HEK293T (cell line): Measurements from ENCODE around the gene OPHN1.

Experiments
- CTCF ChIA-PET: fragments of 350-600 bp; formaldehyde crosslinking; extraction: SDS; loops from one replicate; lab custom pipeline; 2021; ENCODE audit warnings: antibody characterized with exemption, inconsistent platforms; lab: Yijun Ruan, JAX
- POLR2A ChIA-PET: fragments of 350-600 bp; formaldehyde crosslinking; extraction: SDS; loops from one replicate; lab custom pipeline; 2020; ENCODE audit warnings: antibody characterized with exemption, inconsistent platforms; lab: Yijun Ruan, JAX
- DNase-seq: peaks from one replicate; pipeline ENCODE4 v3.0.0; 2012; ENCODE audit warnings: mixed read lengths; ENCODE audit errors: extremely low spot score
- ARNT ChIP-seq: fragments of 450-650 bp; IDR thresholded peaks from 2 replicates; pipeline ENCODE4 v1.6.1; 2017; ENCODE audit warnings: mild to moderate bottlenecking
- BHLHE40 ChIP-seq: fragments of 450-650 bp; IDR thresholded peaks from 2 replicates; pipeline ENCODE4 v1.6.1; 2016; ENCODE audit warnings: mild to moderate bottlenecking, moderate library complexity, borderline replicate concordance
- CTBP1 ChIP-seq: fragments of 450-650 bp; IDR thresholded peaks from 2 replicates; pipeline ENCODE4 v1.6.1; 2016; ENCODE audit warnings: borderline replicate concordance
- ELF4 ChIP-seq: fragments of 450-650 bp; IDR thresholded peaks from 2 replicates; pipeline ENCODE4 v1.6.1; 2017; ENCODE audit warnings: antibody characterized with exemption
- FOXA1 ChIP-seq: fragments of 450-650 bp; IDR thresholded peaks from 2 replicates; pipeline ENCODE4 v1.6.1; 2016; ENCODE audit warnings: mild to moderate bottlenecking
- FOXK2 ChIP-seq: fragments of 450-650 bp; IDR thresholded peaks from 2 replicates; pipeline ENCODE4 v1.6.1; 2016; ENCODE audit warnings: mild to moderate bottlenecking
- FOXM1 ChIP-seq: fragments of 450-650 bp; IDR thresholded peaks from 2 replicates; pipeline ENCODE4 v1.6.1; 2017; ENCODE audit warnings: mild to moderate bottlenecking, borderline replicate concordance
- HDGF ChIP-seq: fragments of 450-650 bp; IDR thresholded peaks from 2 replicates; pipeline ENCODE4 v1.6.1; 2017; ENCODE audit warnings: antibody characterized with exemption, borderline replicate concordance
- L3MBTL2 ChIP-seq: fragments of 450-650 bp; conservative IDR thresholded peaks from 2 replicates; pipeline ENCODE4 v1.6.1; 2016; ENCODE audit warnings: mild to moderate bottlenecking
- LEF1 ChIP-seq: fragments of 450-650 bp; IDR thresholded peaks from 2 replicates; pipeline ENCODE4 v1.6.1; 2017; ENCODE audit warnings: mild to moderate bottlenecking, borderline replicate concordance
- NFRKB ChIP-seq: fragments of 450-650 bp; IDR thresholded peaks from 2 replicates; pipeline ENCODE4 v1.6.1; 2016; ENCODE audit warnings: mild to moderate bottlenecking, moderate library complexity
- SP1 ChIP-seq: fragments of 450-650 bp; IDR thresholded peaks from 2 replicates; pipeline ENCODE4 v1.6.1; 2017
- SUZ12 ChIP-seq: fragments of 450-650 bp; IDR thresholded peaks from 2 replicates; pipeline ENCODE4 v1.6.1; 2016; ENCODE audit warnings: mild to moderate bottlenecking
- TARDBP ChIP-seq: fragments of 450-650 bp; IDR thresholded peaks from 2 replicates; pipeline ENCODE4 v1.6.1; 2016
- ZNF384 ChIP-seq: fragments of 450-650 bp; IDR thresholded peaks from 2 replicates; pipeline ENCODE4 v1.6.1; 2016
- TF ChIP-seq, protein P1 (sequence below): fragments of 450-650 bp; IDR thresholded peaks from 2 replicates; pipeline ENCODE4 v1.6.1; 2016

OPHN1 gene, protein sequence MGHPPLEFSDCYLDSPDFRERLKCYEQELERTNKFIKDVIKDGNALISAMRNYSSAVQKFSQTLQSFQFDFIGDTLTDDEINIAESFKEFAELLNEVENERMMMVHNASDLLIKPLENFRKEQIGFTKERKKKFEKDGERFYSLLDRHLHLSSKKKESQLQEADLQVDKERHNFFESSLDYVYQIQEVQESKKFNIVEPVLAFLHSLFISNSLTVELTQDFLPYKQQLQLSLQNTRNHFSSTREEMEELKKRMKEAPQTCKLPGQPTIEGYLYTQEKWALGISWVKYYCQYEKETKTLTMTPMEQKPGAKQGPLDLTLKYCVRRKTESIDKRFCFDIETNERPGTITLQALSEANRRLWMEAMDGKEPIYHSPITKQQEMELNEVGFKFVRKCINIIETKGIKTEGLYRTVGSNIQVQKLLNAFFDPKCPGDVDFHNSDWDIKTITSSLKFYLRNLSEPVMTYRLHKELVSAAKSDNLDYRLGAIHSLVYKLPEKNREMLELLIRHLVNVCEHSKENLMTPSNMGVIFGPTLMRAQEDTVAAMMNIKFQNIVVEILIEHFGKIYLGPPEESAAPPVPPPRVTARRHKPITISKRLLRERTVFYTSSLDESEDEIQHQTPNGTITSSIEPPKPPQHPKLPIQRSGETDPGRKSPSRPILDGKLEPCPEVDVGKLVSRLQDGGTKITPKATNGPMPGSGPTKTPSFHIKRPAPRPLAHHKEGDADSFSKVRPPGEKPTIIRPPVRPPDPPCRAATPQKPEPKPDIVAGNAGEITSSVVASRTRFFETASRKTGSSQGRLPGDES

DNA sequence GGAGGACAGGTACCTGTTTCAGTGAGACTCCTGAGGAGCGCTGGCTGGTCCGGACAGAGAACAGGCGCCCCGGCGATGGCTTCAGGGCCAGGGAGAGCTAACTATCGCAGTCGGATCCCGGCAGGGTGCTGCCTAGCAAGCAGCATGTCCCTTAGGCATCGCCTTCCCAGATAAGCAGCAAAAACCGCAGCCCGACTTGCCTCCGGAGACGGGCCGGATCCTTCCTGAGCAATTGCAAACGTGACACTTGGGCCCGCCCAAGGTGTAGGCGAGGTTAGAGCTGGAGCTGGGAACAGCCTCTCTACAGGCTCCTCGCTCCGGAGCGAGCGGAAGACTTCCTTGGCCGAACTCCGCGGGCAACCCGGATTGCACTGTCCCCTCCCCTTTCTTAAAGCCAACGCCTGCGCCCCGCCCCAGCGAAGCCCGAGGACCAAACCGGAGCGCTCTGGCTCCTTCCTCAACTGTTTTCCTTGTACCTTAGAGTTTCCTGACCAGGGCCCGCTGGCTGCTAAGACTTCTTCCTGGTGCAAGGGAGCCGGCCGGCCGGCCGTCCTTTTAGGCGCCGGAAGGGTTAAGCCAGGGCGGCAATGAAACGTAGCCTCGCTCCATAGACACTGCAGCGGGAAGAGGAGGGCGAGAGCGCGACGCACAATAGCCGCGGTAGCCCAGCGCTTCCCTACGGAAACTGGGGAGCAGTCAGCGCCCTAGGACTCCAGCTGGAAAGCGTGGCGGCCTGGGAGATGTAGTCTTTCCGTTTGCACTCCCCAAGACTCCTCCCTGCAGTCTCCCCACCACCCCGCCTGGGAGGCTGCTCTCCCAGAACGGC, at the start of gene OPHN1:
TSS of gene OPHN1 (minus strand) at position 341 of the 826 bp plus-strand sequence. CDS start 475 bp downstream, outside the sequence.
- DNase-seq, result peak; percentile 72
- no peak for TF ChIP-seq ZNF384
- peak; percentile 64 for TF ChIP-seq L3MBTL2
- no peak for TF ChIP-seq FOXK2
- TF ChIP-seq, protein P1, sequence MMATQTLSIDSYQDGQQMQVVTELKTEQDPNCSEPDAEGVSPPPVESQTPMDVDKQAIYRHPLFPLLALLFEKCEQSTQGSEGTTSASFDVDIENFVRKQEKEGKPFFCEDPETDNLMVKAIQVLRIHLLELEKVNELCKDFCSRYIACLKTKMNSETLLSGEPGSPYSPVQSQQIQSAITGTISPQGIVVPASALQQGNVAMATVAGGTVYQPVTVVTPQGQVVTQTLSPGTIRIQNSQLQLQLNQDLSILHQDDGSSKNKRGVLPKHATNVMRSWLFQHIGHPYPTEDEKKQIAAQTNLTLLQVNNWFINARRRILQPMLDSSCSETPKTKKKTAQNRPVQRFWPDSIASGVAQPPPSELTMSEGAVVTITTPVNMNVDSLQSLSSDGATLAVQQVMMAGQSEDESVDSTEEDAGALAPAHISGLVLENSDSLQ, result no peak
- TF ChIP-seq CTBP1, result no peak
- no peak for TF ChIP-seq BHLHE40
- peak; percentile 23; the same call in 1 of the 2 replicates for TF ChIP-seq ELF4
- no peak for TF ChIP-seq SP1
- TF ChIP-seq HDGF, result no peak
- no peak for TF ChIP-seq TARDBP
- TF ChIP-seq ARNT, result no peak
- no peak for TF ChIP-seq FOXA1
- no peak for TF ChIP-seq LEF1
- no peak for TF ChIP-seq NFRKB
- TF ChIP-seq SUZ12, result no peak
- no peak for TF ChIP-seq FOXM1
- CTCF ChIA-PET, result interaction anchor here (0.5 to 0.8 kb wide), 3 partner anchors 18 to 101 kb away, joined by 3 read pairs; no protein-coding TSS in a partner anchor
- POLR2A ChIA-PET, result interaction anchor here (1.1 to 2.6 kb wide), 5 partner anchors 10 to 237 kb away, joined by 3 to 11 read pairs (median 3); no protein-coding TSS in a partner anchor

DNA sequence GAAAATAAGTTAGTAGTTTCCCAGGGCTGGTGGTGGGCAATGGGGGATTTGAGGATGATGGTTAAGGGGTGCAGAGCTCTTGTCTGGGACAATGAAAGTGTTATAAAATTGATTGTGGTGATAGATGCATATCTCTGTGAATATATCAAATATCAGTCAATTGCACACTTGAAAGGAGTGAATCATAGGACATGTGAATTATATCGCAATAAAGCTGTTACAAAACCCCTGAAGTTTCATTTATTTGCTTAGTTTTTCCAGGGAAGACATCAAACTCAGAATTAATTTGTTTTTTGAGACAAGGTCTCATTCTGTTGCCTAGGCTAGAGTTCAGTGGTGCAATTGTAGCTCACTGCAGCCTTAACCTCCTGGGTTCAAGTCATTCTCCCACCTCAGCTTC, 47.7 kb upstream of the OPHN1 start:
- DNase-seq, result no peak
- TF ChIP-seq BHLHE40 (no peak), ELF4 (no peak), FOXM1 (no peak)
- POLR2A ChIA-PET, result no interaction called here
- CTCF ChIA-PET, result no interaction called here

GRCh38 chrX:68464796-68465195, 31.5 kb upstream of the OPHN1 start:
- POLR2A ChIA-PET, result no interaction called here
- DNase-seq, result no peak
- CTCF ChIA-PET, result interaction anchor here (0.7 kb wide), 1 partner anchor 246 kb away, joined by 5 read pairs; no protein-coding TSS in a partner anchor
- TF ChIP-seq ARNT (no peak), TARDBP (no peak), BHLHE40 (no peak), LEF1 (no peak), L3MBTL2 (no peak), FOXM1 (no peak), NFRKB (no peak), HDGF (no peak), ZNF384 (no peak), SUZ12 (no peak), CTBP1 (no peak), FOXK2 (no peak), ELF4 (no peak), SP1 (no peak), FOXA1 (no peak)
- TF ChIP-seq, protein P1, result no peak

DNA sequence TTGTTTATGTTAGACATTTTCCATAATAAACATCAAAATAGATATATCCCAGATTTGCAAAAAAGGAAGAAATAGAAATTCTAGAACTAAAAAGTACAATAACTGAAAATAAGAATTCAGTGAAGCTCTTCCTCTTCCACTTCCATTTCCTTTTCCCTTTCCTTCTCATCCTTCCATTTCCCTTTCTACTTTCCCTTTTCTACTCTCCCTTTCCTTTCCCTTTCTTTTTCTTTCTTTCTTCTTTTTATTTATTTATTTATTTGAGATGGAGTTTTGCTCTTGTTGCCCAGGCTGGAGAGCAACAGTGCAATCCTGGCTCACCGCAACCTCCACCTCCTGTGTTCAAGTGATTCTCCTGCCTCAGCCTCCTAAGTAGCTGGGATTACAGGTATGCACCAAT, 30.6 kb upstream of the OPHN1 start:
- DNase-seq, result no peak
- ChIA-PET POLR2A (no interaction called here), CTCF (interaction anchor here (1.0 kb wide), 1 partner anchor 27 kb away, joined by 3 read pairs; no protein-coding TSS in a partner anchor)
- TF ChIP-seq BHLHE40 (no peak), HDGF (no peak)

GRCh38 chrX:68462653-68463052, 29.4 kb upstream of the OPHN1 start:
- TF ChIP-seq CTBP1 (no peak), LEF1 (no peak), ZNF384 (0 out of 2 replicates have a peak, but pooled peaks have one; percentile 22), L3MBTL2 (0 out of 2 replicates have a peak, but pooled peaks have one; percentile 29), ARNT (no peak), NFRKB (no peak), TARDBP (no peak), FOXA1 (no peak), FOXM1 (no peak), ELF4 (no peak)
- TF ChIP-seq, protein P1, result peak; percentile 75
- no peak for DNase-seq
- POLR2A ChIA-PET, result no interaction called here
- CTCF ChIA-PET, result interaction anchor here (1.0 to 1.2 kb wide), 3 partner anchors 28 to 266 kb away, joined by 3 to 4 read pairs (median 3); no protein-coding TSS in a partner anchor
